Neuronal stem cell (in vitro differentiated cells): ENCODE measurements around the gene RPL13A.

ENCODE experiments used
- DNase-seq: peaks from one replicate; pipeline ENCODE4 v3.0.0-alpha.2; 2013; ENCODE audit warnings: low spot score
- H2AFZ ChIP-seq: one replicate; pipeline ENCODE4 v1.6.1; 2013; ENCODE audit warnings: mild to moderate bottlenecking, low read length, inconsistent platforms
- H2AK5ac ChIP-seq: 2 replicates; pipeline ENCODE4 v1.6.1; 2013; ENCODE audit warnings: low read depth, mild to moderate bottlenecking, inconsistent platforms, low read length, moderate library complexity, mixed read lengths
- H2BK120ac ChIP-seq: 2 replicates; pipeline ENCODE4 v1.6.1; 2013; ENCODE audit warnings: low read depth, mild to moderate bottlenecking, inconsistent platforms, low read length, moderate library complexity, mixed read lengths
- H2BK12ac ChIP-seq: one replicate; pipeline ENCODE4 v1.6.1; 2013; ENCODE audit warnings: low read length, inconsistent platforms
- H2BK15ac ChIP-seq: 2 replicates; pipeline ENCODE4 v1.6.1; 2013; ENCODE audit warnings: mild to moderate bottlenecking, low read length, inconsistent platforms, mixed read lengths
- H2BK5ac ChIP-seq: one replicate; pipeline ENCODE4 v1.6.1; 2013; ENCODE audit warnings: inconsistent platforms, mild to moderate bottlenecking, low read length, moderate library complexity
- H3K14ac ChIP-seq: one replicate; pipeline ENCODE4 v1.6.1; 2013; ENCODE audit warnings: low read length, inconsistent platforms
- H3K18ac ChIP-seq: 2 replicates; pipeline ENCODE4 v1.6.1; 2013; ENCODE audit warnings: low read length, inconsistent platforms
- H3K23ac ChIP-seq: 2 replicates; pipeline ENCODE4 v1.6.1; 2013; ENCODE audit warnings: low read depth, mild to moderate bottlenecking, mixed read lengths, low read length, inconsistent platforms; ENCODE audit not compliant: poor library complexity
- H3K27ac ChIP-seq: replicated peaks from 3 replicates; pipeline ENCODE4 v1.5.1; 2013; ENCODE audit warnings: low read length, inconsistent platforms
- H3K27me3 ChIP-seq, 3 experiments: 2 replicates each; pipeline ENCODE4 v1.6.1; 2013; ENCODE audit warnings: low read length in 3 of 3, mild to moderate bottlenecking in 2 of 3, inconsistent platforms in 1 of 3, low read depth in 1 of 3, mixed read lengths in 1 of 3, moderate library complexity in 1 of 3; ENCODE audit not compliant: control insufficient read depth in 3 of 3, insufficient read depth in 3 of 3
- H3K36me3 ChIP-seq, 2 donors: replicated peaks in 1 of 2; 2 replicates each; pipeline ENCODE4 v1.6.1; 2013; ENCODE audit warnings: low read length in 2 of 2; ENCODE audit not compliant: control insufficient read depth in 2 of 2, insufficient read depth in 2 of 2
- H3K4ac ChIP-seq: 2 replicates; pipeline ENCODE4 v1.6.1; 2013; ENCODE audit warnings: inconsistent platforms, mild to moderate bottlenecking, low read length, moderate library complexity
- H3K4me1 ChIP-seq, 2 donors: 1 replicate in 1 of 2; 2 replicates in 1 of 2; pipeline ENCODE4 v1.6.1; 2013; ENCODE audit warnings: low read length in 2 of 2, low read depth in 1 of 2; ENCODE audit not compliant: control insufficient read depth in 2 of 2, insufficient read depth in 1 of 2
- H3K4me2 ChIP-seq: one replicate; pipeline ENCODE4 v1.6.1; 2013; ENCODE audit warnings: mild to moderate bottlenecking, low read length, inconsistent platforms; ENCODE audit not compliant: insufficient read depth, poor library complexity, severe bottlenecking
- H3K4me3 ChIP-seq, 2 donors: 2 replicates each; pipeline ENCODE4 v1.5.1; 2013; ENCODE audit warnings: low read length in 2 of 2, mild to moderate bottlenecking in 2 of 2, inconsistent platforms in 1 of 2, moderate library complexity in 1 of 2
- H3K79me1 ChIP-seq: one replicate; pipeline ENCODE4 v1.6.1; 2013; ENCODE audit warnings: low read depth, mild to moderate bottlenecking, inconsistent platforms, low read length, moderate library complexity
- H3K9ac ChIP-seq: one replicate; pipeline ENCODE4 v1.6.1; 2013; ENCODE audit warnings: mild to moderate bottlenecking, low read depth, low read length, inconsistent platforms; ENCODE audit not compliant: poor library complexity
- H3K9me3 ChIP-seq, 2 donors: replicated peaks in 1 of 2; 2 replicates each; pipeline versions ENCODE3 to v1.6.1; 2013; ENCODE audit warnings: low read length in 2 of 2, mild to moderate bottlenecking in 2 of 2, inconsistent platforms in 1 of 2, low read depth in 1 of 2, mixed read lengths in 1 of 2, moderate library complexity in 1 of 2; ENCODE audit not compliant: control insufficient read depth in 2 of 2, insufficient read depth in 1 of 2
- H4K8ac ChIP-seq: one replicate; pipeline ENCODE4 v1.6.1; 2013; ENCODE audit warnings: low read depth, mild to moderate bottlenecking, inconsistent platforms, low read length, moderate library complexity
- H4K91ac ChIP-seq: one replicate; pipeline ENCODE4 v1.6.1; 2013; ENCODE audit warnings: low read length, low read depth, mild to moderate bottlenecking, inconsistent platforms; ENCODE audit not compliant: poor library complexity
- WGBS, 2 donors: extraction: QIAGEN DNeasy Blood & Tissue Kit; methylation state at CpG; one replicate each; pipeline ENCODE4 v1.1.7; 2013; ENCODE audit warnings: missing lambda C conversion rate in 2 of 2, mixed read lengths in 1 of 2; ENCODE audit not compliant: insufficient read length in 2 of 2, insufficient replicate concordance in 1 of 2; ENCODE audit errors: extremely low coverage in 2 of 2; 5-methylcytosine and 5-hydroxymethylcytosine counted together

The RPL13A gene

GRCh38 chr19:49512970-49513745 is 25.8 kb downstream of the RPL13A start:
- Histone ChIP-seq H4K91ac (no peak overlapping the region), H2BK12ac (no peak overlapping the region), H3K4me3 (peak overlapping the region; percentile 83 to 86), H2BK15ac (peak overlapping the region; percentile 89), H3K9ac (peak overlapping the region; percentile 94), H3K36me3 (peaks cover 5 to 9% of the 10 kb centered on the region in 2 donors), H3K4me2 (peak overlapping the region; percentile 91), H3K14ac (peak overlapping the region; percentile 8), H2BK120ac (no peak overlapping the region), H2AK5ac (no peak overlapping the region), H2AFZ (peak overlapping the region; percentile 99), H4K8ac (no peak overlapping the region), H3K79me1 (peaks cover 5% of the 10 kb centered on the region), H3K18ac (peak overlapping the region; percentile 97), H3K4ac (no peak overlapping the region), H3K23ac (peak overlapping the region; percentile 91), H3K27ac (peak overlapping the region; percentile 82), H3K4me1 (peaks cover 9 to 10% of the 10 kb centered on the region in 2 donors), H3K27me3 (no peaks in the 10 kb centered on the region), H2BK5ac (peak overlapping the region; percentile 97), H3K9me3 (no peaks in the 10 kb centered on the region)
- DNase-seq, result peak; percentile 53
- WGBS, 2 donors, result no CpG with 5 or more reads among the region's 50 CpGs

- peak overlapping the region; percentile 91 for H3K4me2 ChIP-seq
- H3K14ac ChIP-seq, result no peak overlapping the region
- H3K79me1 ChIP-seq, result peaks cover 5% of the 10 kb centered on the region
- peaks cover 9 to 10% of the 10 kb centered on the region in 2 donors for H3K4me1 ChIP-seq
- peak overlapping the region; percentile 75 for H3K9ac ChIP-seq
- H2BK15ac ChIP-seq, result peak overlapping the region; percentile 71
- no peak overlapping the region for H2BK5ac ChIP-seq
- H3K4ac ChIP-seq, result no peak overlapping the region
- no peak overlapping the region for H2BK12ac ChIP-seq
- H3K36me3 ChIP-seq, result peaks cover 5 to 9% of the 10 kb centered on the region in 2 donors
- no peak for DNase-seq
- no peaks in the 10 kb centered on the region for H3K9me3 ChIP-seq
- peak overlapping the region; percentile 50 for H3K18ac ChIP-seq
- no peak overlapping the region for H4K91ac ChIP-seq
- H2AK5ac ChIP-seq, result peak overlapping the region; percentile 96
- peak overlapping the region; percentile 99 for H2AFZ ChIP-seq
- no peak overlapping the region for H3K23ac ChIP-seq
- no peaks in the 10 kb centered on the region for H3K27me3 ChIP-seq
- WGBS, 2 donors, result no CpG with 5 or more reads among the region's 12 CpGs
- H4K8ac ChIP-seq, result no peak overlapping the region
- peak overlapping the region; percentile 71 to 83 for H3K4me3 ChIP-seq
- H3K27ac ChIP-seq, result peak overlapping the region; percentile 19
- H2BK120ac ChIP-seq, result no peak overlapping the region
Measured at GRCh38 chr19:49513746-49514118, 26.3 kb downstream of the RPL13A start.

GRCh38 chr19:49514151-49514550 is 26.7 kb downstream of the RPL13A start:
- no peaks in the 10 kb centered on the region for H3K27me3 ChIP-seq
- no peak overlapping the region for H3K9ac ChIP-seq
- H2BK15ac ChIP-seq, result no peak overlapping the region
- peak overlapping the region; percentile 82 for H2BK12ac ChIP-seq
- no peak overlapping the region for H2BK120ac ChIP-seq
- H3K79me1 ChIP-seq, result peaks cover 4% of the 10 kb centered on the region
- H2AK5ac ChIP-seq, result peak overlapping the region; percentile 96
- no peak overlapping the region for H3K23ac ChIP-seq
- peaks cover 5 to 10% of the 10 kb centered on the region in 2 donors for H3K36me3 ChIP-seq
- H4K8ac ChIP-seq, result no peak overlapping the region
- H3K4ac ChIP-seq, result no peak overlapping the region
- peak overlapping the region; percentile 71 to 83 for H3K4me3 ChIP-seq
- no peak overlapping the region for H3K4me2 ChIP-seq
- no peak overlapping the region for H3K27ac ChIP-seq
- H3K18ac ChIP-seq, result peak overlapping the region; percentile 82
- WGBS, 2 donors, result no CpG with 5 or more reads among the region's 21 CpGs
- no peak overlapping the region for H4K91ac ChIP-seq
- no peaks in the 10 kb centered on the region for H3K9me3 ChIP-seq
- H2AFZ ChIP-seq, result no peak overlapping the region
- H3K4me1 ChIP-seq, result peaks cover 9 to 10% of the 10 kb centered on the region in 2 donors
- no peak for DNase-seq
- no peak overlapping the region for H3K14ac ChIP-seq
- no peak overlapping the region for H2BK5ac ChIP-seq

GRCh38 chr19:49515767-49516166 is 28.4 kb downstream of the RPL13A start:
- Histone ChIP-seq H3K4me2 (no peak overlapping the region), H3K23ac (no peak overlapping the region)

More at GRCh38 chr19:49515767-49516166, 28.4 kb downstream of the RPL13A start:
- Histone ChIP-seq H3K4me3 (no peak overlapping the region), H3K79me1 (peaks cover 4% of the 10 kb centered on the region), H2BK5ac (no peak overlapping the region), H3K9me3 (no peaks in the 10 kb centered on the region), H3K9ac (no peak overlapping the region), H3K4me1 (peaks cover 9 to 10% of the 10 kb centered on the region in 2 donors), H2BK12ac (no peak overlapping the region), H4K91ac (no peak overlapping the region), H2AK5ac (no peak overlapping the region), H3K36me3 (peaks cover 5 to 18% of the 10 kb centered on the region in 2 donors), H3K27ac (no peak overlapping the region), H2BK120ac (no peak overlapping the region), H2BK15ac (no peak overlapping the region), H2AFZ (no peak overlapping the region), H3K18ac (no peak overlapping the region), H3K4ac (no peak overlapping the region), H3K14ac (no peak overlapping the region), H4K8ac (no peak overlapping the region), H3K27me3 (no peaks in the 10 kb centered on the region)
- no peak for DNase-seq
- WGBS, 2 donors, result no CpG with 5 or more reads among the region's 4 CpGs
